DOHH2 (cell line): ENCODE data around the gene ZNF101.

ENCODE experiments used
- EZH2phosphoT487 ChIP-seq: fragments of 200-600 bp; sonication (generic); IDR thresholded peaks from 2 replicates; pipeline ENCODE4 v1.6.1; 2017; ENCODE audit warnings: borderline replicate concordance, mild to moderate bottlenecking, antibody characterized with exemption, low read length, moderate library complexity, mixed read lengths
- TF ChIP-seq, protein P1 (sequence below): fragments of 200-600 bp; sonication (generic); IDR thresholded peaks from one replicate; pipeline ENCODE4 v1.5.1; 2014; ENCODE audit warnings: antibody characterized with exemption, mild to moderate bottlenecking, low read depth, low read length; ENCODE audit not compliant: poor library complexity, severe bottlenecking

DNA sequence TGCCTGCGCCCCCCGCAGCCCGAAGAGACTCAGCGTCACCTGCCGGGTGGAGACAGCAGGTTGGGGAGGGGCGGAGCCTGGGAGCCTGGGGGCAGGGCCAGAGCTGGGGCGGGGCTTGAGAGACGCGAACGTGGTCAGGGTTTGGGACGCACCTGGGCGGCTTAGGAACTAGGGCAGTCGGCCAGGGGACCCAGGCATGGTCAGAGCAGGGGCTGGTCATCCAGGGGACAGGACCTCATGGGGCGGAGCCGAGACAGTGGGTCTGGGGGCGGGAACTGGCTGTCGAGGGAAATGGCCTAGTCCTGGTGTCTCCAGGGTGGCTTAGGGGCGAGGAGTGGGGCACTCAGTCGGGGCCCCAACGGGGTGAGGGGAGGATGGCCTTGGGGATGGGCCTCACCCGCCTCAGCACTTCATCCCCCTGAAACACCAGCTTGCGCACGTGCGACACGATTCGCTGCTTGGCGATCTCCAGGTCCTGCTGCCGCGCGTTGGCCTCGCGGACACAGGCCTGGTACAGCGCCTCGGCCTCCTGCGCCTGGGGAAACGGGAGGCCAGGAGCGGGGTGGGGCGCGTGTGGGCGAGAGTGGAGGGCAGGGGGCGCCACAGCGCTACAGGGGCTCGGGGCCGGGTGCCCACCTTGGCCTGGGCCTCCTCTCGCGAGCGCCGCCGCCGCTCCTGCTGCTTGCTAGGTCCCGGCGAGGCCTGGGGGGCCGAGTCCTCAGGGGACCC, 31.0 kb upstream of the ZNF101 start:
- TF ChIP-seq, protein P1, sequence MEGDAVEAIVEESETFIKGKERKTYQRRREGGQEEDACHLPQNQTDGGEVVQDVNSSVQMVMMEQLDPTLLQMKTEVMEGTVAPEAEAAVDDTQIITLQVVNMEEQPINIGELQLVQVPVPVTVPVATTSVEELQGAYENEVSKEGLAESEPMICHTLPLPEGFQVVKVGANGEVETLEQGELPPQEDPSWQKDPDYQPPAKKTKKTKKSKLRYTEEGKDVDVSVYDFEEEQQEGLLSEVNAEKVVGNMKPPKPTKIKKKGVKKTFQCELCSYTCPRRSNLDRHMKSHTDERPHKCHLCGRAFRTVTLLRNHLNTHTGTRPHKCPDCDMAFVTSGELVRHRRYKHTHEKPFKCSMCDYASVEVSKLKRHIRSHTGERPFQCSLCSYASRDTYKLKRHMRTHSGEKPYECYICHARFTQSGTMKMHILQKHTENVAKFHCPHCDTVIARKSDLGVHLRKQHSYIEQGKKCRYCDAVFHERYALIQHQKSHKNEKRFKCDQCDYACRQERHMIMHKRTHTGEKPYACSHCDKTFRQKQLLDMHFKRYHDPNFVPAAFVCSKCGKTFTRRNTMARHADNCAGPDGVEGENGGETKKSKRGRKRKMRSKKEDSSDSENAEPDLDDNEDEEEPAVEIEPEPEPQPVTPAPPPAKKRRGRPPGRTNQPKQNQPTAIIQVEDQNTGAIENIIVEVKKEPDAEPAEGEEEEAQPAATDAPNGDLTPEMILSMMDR: no peak
- TF ChIP-seq EZH2phosphoT487: no peak
